ENCODE measurements around the gene GHR.

GRCh38 chr5:42672925-42673324, 249.7 kb downstream of the GHR start:
- TF ChIP-seq NR2C2 (IDR thresholded peaks at IDR 0.05; ENCODE audit: borderline replicate concordance, control insufficient read depth, insufficient read length, low read depth): no peak
- no peak for TF ChIP-seq TCF12 (IDR thresholded peaks at IDR 0.05; ENCODE audit: low read depth, low read length)
- TF ChIP-seq, protein P1, sequence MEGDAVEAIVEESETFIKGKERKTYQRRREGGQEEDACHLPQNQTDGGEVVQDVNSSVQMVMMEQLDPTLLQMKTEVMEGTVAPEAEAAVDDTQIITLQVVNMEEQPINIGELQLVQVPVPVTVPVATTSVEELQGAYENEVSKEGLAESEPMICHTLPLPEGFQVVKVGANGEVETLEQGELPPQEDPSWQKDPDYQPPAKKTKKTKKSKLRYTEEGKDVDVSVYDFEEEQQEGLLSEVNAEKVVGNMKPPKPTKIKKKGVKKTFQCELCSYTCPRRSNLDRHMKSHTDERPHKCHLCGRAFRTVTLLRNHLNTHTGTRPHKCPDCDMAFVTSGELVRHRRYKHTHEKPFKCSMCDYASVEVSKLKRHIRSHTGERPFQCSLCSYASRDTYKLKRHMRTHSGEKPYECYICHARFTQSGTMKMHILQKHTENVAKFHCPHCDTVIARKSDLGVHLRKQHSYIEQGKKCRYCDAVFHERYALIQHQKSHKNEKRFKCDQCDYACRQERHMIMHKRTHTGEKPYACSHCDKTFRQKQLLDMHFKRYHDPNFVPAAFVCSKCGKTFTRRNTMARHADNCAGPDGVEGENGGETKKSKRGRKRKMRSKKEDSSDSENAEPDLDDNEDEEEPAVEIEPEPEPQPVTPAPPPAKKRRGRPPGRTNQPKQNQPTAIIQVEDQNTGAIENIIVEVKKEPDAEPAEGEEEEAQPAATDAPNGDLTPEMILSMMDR (IDR thresholded peaks at IDR 0.05 in 2 of 3, conservative IDR thresholded peaks at IDR 0.05 in 1 of 3; ENCODE audit: control insufficient read depth in 2 of 3, extremely low read depth in 1 of 3, insufficient read depth in 1 of 3, low read depth in 3 of 3, low read length in 3 of 3): no peak
- TF ChIP-seq POLR2A (IDR thresholded peaks at IDR 0.05; ENCODE audit: low read depth, low read length): no peak
- no peak for TF ChIP-seq EZH2 (IDR thresholded peaks at IDR 0.05; ENCODE audit: borderline replicate concordance, control insufficient read depth, low read depth, low read length)
- no peak for TF ChIP-seq FOXK2 (IDR thresholded peaks at IDR 0.05)
- TF ChIP-seq SREBF1 (IDR thresholded peaks at IDR 0.05; ENCODE audit: low read length): no peak
- TF ChIP-seq TAF1 (IDR thresholded peaks at IDR 0.05; ENCODE audit: borderline replicate concordance, low read depth, low read length): no peak
- TF ChIP-seq HDAC2 (IDR thresholded peaks at IDR 0.05): no peak
- no peak for TF ChIP-seq RB1 (IDR thresholded peaks at IDR 0.05; ENCODE audit: borderline replicate concordance)
- TF ChIP-seq GATAD2B (conservative IDR thresholded peaks at IDR 0.05; ENCODE audit: low read depth): no peak
- no peak for TF ChIP-seq SREBF2 (IDR thresholded peaks at IDR 0.05; ENCODE audit: low read length)
- TF ChIP-seq CREB1 (IDR thresholded peaks at IDR 0.05; ENCODE audit: low read depth): no peak
- TF ChIP-seq SMC3 (IDR thresholded peaks at IDR 0.05; ENCODE audit: borderline replicate concordance, low read length): no peak

Data from GM12878 (cell line).